Tibial nerve (tissue), 3 donors: ENCODE measurements around the gene ABCA13.

ENCODE experiments used
- POLR2A ChIP-seq, 2 donors: fragments of 450-650 bp; IDR thresholded peaks; one replicate each; pipeline ENCODE4 v1.6.1; 2017; ENCODE audit warnings: antibody characterized with exemption in 2 of 2, mild to moderate bottlenecking in 2 of 2, moderate library complexity in 2 of 2
- TF ChIP-seq, protein P1 (sequence below), 5 experiments: fragments of 200-600 bp in 3 of 5; fragments of 450-650 bp in 2 of 5; sonication (generic) in 3 of 5; IDR thresholded peaks; one replicate each; pipeline ENCODE4 v1.5.1; 2016 to 2019; ENCODE audit warnings: antibody characterized with exemption in 5 of 5, mild to moderate bottlenecking in 3 of 5, moderate library complexity in 2 of 5

DNA sequence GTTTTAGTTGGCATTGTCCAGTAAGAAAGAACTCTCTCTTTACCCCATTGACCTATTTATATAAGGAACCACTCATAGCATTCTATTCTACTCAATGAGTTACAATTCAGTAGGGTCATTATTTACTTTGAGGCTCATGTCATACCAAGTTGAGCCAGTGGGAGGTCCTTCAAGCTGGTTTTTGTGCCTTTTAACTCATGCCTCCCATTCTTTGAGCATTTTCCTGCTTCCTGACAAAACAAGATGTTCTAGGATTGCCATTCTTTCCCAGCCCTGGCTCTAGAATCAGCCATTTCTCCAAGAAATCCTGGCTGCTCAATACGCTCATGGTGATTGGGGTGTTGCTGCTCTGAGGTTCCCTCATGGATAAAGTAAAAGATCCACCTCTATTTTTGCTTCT lies 250.1 kb downstream of the ABCA13 start:
- no peak for TF ChIP-seq POLR2A (IDR thresholded peaks at IDR 0.05)
- TF ChIP-seq, protein P1, sequence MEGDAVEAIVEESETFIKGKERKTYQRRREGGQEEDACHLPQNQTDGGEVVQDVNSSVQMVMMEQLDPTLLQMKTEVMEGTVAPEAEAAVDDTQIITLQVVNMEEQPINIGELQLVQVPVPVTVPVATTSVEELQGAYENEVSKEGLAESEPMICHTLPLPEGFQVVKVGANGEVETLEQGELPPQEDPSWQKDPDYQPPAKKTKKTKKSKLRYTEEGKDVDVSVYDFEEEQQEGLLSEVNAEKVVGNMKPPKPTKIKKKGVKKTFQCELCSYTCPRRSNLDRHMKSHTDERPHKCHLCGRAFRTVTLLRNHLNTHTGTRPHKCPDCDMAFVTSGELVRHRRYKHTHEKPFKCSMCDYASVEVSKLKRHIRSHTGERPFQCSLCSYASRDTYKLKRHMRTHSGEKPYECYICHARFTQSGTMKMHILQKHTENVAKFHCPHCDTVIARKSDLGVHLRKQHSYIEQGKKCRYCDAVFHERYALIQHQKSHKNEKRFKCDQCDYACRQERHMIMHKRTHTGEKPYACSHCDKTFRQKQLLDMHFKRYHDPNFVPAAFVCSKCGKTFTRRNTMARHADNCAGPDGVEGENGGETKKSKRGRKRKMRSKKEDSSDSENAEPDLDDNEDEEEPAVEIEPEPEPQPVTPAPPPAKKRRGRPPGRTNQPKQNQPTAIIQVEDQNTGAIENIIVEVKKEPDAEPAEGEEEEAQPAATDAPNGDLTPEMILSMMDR (IDR thresholded peaks at IDR 0.05), result no peak
